HG03571 (cell line): Measurements from ENCODE around the gene MAP3K14.

Experiments used
- ATAC-seq: cut with Tn5 transposase; IDR thresholded peaks from one replicate; pipeline ENCODE4 v1.9.1; 2021; ENCODE audit not compliant: unreplicated experiment

Gene MAP3K14

DNA sequence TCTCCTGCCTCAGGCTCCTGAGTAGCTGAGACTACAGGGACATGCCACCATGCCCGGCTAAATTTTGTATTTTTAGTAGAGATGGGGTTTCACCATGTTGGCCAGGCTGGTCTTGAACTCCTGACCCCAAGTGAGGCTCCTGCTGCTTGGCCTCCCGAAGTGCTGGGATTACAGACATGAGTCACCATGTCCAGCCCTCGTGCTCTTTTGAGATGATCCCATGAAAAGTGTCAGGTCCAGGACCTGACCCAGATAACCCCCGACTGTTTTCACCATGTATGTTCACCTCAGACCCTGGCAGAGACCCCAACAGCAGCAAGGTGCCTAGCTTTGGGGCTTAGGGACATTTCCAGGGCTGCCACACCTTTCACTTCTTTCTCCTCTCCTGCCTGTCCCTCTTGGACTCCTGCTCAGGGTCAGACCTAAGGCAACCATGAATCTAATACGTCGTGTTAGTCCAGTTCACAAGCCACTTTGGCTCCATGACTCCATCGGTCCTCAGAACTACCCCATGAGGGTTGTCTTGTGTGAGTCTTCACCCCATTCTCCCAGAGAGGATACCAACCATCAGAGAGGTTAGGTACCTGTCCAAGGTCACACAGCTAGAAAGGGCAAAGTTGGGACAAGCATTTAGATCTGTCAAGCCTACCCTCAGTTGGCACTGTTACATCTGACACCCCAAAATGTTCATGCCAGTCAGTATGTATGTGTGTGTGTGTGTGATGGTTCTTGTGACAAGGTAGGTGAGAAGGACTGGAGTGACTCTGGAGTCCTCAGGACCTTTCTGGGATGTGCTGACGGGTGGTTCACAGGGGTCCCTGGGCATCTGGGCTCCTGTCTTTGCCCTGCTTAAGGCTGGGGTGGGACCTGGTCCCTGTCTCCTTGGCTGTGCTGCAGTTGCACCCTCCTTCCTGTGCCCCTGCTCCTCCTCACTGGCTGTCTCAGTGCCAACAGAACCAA lies 23.1 kb upstream of the MAP3K14 start:
- ATAC-seq = no peak

DNA sequence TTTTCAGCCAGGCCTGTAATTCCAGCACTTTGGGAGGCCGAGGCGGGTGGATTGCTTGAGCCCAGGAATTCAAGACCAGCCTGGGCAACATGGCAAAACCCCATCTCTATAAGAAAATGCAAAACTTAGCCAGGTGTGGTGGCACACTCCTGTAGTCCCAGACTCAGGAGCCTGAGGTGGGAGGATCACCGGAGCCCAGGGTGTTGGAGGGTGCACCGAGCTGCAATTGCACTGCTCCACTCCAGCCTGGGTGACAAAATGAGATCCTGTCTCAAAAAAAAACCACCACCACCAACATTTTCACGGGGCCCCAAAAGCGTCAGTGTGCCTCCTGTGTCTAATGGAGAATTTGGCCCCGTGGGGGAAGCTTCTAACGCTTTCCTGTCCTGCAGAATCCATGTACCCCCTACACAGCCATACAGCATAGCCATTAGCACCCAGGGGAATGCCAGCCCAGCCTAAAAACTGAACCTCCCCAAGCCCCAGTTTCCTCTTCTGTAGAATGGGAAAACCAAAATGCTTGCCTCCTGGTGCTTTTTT lies 22.2 kb upstream of the MAP3K14 start:
- ATAC-seq = no peak

DNA sequence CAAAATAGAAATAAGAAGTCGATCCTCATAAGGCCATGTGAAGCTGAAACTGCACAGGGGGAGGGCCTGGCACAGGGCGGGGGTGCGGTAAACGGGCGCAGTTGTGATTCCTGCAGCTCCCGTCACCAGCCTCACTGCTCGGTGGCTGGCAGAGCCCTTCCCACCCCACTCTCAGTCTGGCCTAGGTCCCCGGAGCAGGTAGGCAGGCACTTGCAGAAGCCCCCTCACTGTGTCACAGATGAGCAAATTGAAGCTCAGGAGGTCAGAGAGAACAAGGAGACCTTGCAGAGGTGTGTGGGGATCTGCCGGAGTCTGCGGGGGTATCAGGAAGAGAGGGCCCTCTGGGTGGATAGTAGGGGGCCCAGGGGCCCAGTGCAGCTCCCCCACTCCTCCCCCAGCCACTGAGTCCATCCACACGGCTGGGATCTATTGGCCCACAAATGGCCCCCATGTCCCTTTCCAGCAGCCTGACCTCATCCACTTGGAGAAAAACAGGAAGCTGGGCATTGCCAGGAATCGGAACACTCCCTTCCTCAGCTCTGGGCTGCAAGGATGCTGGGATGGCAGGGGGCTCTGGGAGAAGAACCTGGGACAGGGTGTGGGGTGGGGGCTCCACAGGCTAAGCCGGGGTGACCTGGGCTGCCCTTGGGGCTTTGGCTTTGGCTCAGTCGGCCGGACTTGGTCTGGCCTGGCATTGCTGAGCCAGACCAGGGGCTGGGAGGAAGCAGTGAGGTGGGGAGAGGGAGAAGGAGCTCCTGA lies 21.4 kb upstream of the MAP3K14 start:
- ATAC-seq = no peak

DNA sequence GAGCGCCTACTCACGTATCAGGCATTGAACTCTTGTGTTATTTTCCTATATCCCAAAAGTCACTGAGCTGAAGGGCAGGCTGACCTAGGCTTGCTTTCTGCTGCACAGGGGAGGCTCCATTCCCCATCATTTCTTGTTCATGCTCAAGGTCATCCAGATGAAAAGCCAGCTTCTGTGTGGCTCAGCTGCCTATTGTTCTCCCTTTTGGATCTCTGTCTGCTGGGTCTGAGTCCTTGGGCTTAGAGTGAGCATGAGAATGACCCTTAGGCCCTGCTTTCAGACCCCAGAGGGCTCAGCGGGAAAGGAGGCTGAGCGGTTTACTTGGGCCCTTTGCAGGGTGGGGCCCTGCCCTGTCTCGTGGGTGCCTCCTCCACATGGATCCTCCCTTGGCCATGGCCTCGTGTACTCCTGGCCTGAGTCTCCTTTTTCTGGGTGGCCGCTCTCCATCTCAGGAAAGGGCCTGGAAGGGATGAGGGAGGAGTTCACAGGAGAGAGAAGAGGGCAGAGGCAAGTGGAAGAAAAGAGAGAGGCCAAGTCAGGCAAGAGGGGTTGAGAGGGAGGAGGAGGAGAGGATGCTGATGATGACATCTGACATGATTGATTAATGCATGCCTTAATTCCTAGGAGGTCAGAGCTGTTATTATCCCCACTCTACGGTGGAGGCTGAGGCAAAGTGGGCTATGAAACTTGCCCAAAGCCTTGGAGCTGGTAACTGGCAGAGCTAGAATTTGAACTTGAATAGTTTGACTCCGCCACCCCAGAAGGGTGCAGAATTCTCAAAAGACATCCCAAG lies 19.8 kb upstream of the MAP3K14 start:
- ATAC-seq = no peak

GRCh38 chr17:45335721-45336120 lies 18.9 kb upstream of the MAP3K14 start:
- ATAC-seq = no peak

- no peak for ATAC-seq
Observed at GRCh38 chr17:45334701-45335677, 18.2 kb upstream of the MAP3K14 start.

DNA sequence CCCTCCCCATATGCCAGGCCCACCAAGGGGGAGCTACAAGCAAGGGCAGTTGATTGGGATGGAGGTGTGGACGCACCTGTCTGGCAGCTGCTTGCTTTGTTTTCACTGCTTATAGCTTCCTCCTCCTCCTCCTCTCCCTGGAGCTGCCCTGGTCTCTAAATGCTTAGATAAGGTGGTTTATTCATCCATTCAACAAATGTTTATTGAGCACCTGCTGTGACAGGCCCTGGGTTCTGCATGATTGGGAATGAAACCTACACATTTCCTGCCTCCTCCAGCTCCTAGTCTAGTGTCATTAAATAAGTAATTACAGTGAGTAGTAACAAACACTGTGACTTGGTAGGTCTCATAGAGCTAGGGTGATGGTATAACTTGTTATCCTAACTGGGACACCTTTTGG lies 17.4 kb upstream of the MAP3K14 start:
- no peak for ATAC-seq

GRCh38 chr17:45333702-45334092 lies 16.9 kb upstream of the MAP3K14 start:
- ATAC-seq = no peak

DNA sequence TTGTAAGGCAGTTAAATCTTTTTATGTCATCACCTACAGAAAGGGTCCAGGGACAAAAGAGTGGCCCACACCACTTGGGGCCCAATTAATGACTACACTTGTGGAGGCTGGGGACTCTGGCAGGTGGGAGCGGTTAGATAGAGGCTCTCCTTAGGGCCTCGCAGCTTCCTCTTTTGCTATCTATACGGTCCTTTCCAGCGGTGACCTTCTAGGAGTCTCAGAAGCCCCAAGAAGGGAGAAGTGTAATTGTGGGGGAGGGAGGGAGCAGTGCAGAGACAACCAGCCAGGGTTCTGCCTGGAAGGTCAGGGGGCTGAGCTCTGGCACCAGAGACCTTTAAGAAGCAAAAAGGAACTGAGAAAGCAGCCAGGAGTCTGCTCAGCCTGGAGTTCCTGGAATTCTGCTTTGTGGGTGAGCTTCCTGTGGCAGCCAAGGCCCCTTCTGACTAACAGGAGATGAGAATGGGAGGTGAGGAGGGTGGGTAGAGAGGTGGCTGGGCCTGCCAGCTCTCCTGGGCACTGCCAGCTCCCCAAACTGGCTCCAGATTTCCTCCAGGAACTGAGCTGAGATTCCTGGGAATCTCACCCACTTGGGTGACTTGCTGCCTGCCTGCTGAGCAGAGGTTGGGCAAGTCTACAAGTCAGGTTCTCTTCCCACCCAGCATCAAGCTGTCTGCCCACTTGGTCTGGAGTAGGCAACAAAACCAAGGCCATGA lies 16.3 kb upstream of the MAP3K14 start:
- no peak for ATAC-seq

GRCh38 chr17:45332505-45332904 lies 15.7 kb upstream of the MAP3K14 start:
- ATAC-seq = no peak

GRCh38 chr17:45326626-45327025 lies 9.8 kb upstream of the MAP3K14 start:
- no peak for ATAC-seq

- ATAC-seq = no peak
Observed at GRCh38 chr17:45325810-45326209, 9.0 kb upstream of the MAP3K14 start.

- no peak for ATAC-seq
Observed at GRCh38 chr17:45324336-45324735, 7.5 kb upstream of the MAP3K14 start.

DNA sequence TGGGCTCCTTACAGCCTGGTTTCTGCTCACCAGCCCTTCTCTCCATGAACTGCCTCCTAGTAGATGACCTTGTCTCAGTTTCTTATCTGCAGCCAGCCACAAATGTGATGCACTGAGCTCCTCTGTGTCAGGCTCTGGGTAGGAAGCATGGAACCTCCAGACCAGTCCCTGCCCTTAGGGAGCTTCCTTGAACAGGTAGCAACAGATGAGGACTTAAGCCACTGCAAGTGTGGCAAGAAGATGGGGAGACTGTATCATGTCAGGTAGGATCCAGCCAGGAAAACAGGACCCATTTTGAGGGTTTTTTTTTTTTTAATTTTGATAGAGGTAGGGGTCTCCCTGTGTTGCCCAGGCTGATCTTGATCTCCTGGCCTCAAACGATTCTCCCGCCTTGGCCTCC lies 5.3 kb upstream of the MAP3K14 start:
- no peak for ATAC-seq

DNA sequence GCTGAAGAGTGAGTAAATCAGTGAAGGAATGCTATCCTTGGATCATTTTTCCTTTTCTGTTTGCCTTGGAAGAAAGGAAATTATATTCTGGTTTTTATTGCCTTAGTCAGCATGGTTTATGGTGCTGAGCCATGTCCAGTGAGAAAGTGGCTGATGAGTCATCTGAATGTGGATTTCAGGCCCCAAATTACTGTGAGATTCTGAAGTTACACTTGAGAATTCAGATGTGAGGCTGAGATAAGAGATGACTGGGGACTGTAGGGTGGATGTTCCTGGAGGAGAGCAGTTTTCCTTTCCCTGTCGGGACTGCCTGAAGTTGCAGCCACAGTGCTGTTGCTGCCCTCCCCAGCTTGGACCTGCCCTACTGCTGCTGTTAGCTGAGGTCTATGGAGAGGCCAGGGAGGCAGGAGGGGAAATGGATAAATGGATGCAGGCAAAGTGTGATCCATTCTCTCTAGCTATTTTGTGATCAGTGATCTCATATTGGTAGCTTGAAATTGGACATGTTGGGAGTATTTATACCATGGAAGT lies 4.2 kb upstream of the MAP3K14 start:
- ATAC-seq = no peak

GRCh38 chr17:45320349-45320930 lies 3.6 kb upstream of the MAP3K14 start:
- ATAC-seq = no peak

DNA sequence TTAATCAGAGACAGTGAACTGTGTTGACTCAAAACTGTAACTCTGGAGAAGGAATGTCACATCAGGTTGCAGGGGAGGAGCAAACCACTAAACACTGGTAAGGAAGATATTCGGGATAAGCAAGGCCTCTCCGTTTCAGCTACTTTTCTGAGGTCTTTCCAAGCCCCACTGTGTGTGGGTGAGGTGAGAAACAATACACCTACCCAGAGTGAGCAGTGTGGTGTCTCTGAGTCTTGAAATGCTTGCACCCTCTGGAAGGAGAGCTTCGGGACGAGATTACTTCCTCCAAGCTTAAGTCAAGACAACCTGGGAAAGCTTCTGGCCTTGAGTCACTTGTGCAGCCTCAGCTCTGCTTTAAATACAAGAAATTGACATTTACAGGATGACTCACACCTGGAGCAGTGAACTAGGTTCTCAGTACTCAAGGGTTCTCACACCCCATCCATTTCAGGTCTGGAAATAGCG lies 2.5 kb upstream of the MAP3K14 start:
- no peak for ATAC-seq

DNA sequence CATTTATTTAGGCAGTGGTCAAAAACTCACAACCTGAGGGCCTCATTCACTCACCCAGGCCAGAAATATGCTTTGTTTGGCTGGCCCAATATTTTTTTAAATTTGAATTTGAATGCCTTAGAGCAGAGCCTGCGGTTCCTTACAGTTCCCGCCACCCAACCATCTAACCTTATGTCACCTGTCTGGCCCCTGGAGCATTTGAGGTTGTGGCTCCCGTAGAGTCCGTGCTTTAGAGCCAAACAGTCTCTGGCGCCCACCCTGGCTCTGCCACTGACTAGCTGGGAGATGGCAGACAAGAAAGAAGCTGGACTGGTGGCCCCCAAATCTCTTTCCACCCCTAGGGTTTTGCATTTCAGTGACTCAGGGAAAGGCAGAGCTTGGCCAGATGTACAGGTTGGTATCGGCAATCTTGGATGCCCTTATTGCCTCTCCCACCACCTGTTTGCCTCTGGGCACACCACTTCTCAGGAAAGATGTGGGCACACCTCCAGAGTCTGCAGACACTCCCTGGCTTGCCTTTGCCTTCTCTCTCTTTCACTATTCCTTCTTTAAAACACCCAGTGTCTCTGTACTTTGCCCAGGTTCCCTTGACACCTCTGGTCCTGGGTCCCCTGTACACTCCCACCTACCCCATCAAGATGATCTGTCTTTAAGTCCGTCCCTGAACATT lies 1.9 kb upstream of the MAP3K14 start:
- ATAC-seq = no peak
